ENCODE data around the gene RAVER1. TPM values are rescaled to one million over a fixed set of nuclear protein-coding genes. Genes with fewer than 3 reads are reported as not detected.

Gene RAVER1
- total and polyA plus RNA-seq, 2 of the 13 experiments (the other 11 are each of a cell fraction or from before 2014, with no cell fraction given): 3.6 to 7.9 TPM

GRCh38 chr19:10286803-10287737 lies 46.3 kb downstream of the RAVER1 start, which contains the start of gene ICAM4 (continued):
- TF ChIP-seq DR1 (CRISPR knock-in tag; IDR thresholded peaks at IDR 0.05) (no peak), ZBTB8A (CRISPR knock-in tag; IDR thresholded peaks at IDR 0.05; ENCODE audit: borderline replicate concordance, low read depth) (no peak), ZNF777 (CRISPR knock-in tag; IDR thresholded peaks at IDR 0.05) (peak; percentile 94), ZBTB14 (CRISPR knock-in tag; IDR thresholded peaks at IDR 0.05) (peak; percentile 8; the same call in 1 of the 2 replicates), ZSCAN20 (CRISPR knock-in tag; IDR thresholded peaks at IDR 0.05; ENCODE audit: borderline replicate concordance) (peak; percentile 72; the same call in 1 of the 2 replicates), ARNT2 (CRISPR knock-in tag; IDR thresholded peaks at IDR 0.05; ENCODE audit: low read depth) (peak; percentile 34; the same call in 1 of the 2 replicates), TGIF2 (CRISPR knock-in tag; IDR thresholded peaks at IDR 0.05) (no peak), BRF2 (CRISPR knock-in tag; IDR thresholded peaks at IDR 0.05) (peak; percentile 67), TSC22D2 (CRISPR knock-in tag; IDR thresholded peaks at IDR 0.05; ENCODE audit: borderline replicate concordance) (peak; percentile 58; the same call in 1 of the 2 replicates), LCORL (IDR thresholded peaks at IDR 0.05) (no peak), LCORL (CRISPR knock-in tag; IDR thresholded peaks at IDR 0.05) (0 out of 2 replicates have a peak, but pooled peaks have one; percentile 7), POLR2G (IDR thresholded peaks at IDR 0.05; ENCODE audit: low read depth, low read length) (peak; percentile 72), CBFB (CRISPR knock-in tag; IDR thresholded peaks at IDR 0.05) (no peak), ZBTB7B (CRISPR knock-in tag; IDR thresholded peaks at IDR 0.05) (peak; percentile 21), E2F5 (CRISPR knock-in tag; conservative IDR thresholded peaks at IDR 0.05) (no peak), ZSCAN31 (CRISPR knock-in tag; IDR thresholded peaks at IDR 0.05; ENCODE audit: low read depth) (0 out of 2 replicates have a peak, but pooled peaks have one; percentile 38), PAF1 (CRISPR knock-in tag; IDR thresholded peaks at IDR 0.05) (peak; percentile 51; the same call in 1 of the 2 replicates), LBX2 (CRISPR knock-in tag; IDR thresholded peaks at IDR 0.05; ENCODE audit: borderline replicate concordance) (no peak), SMAD3 (CRISPR knock-in tag; IDR thresholded peaks at IDR 0.05) (no peak)
- TF ChIP-seq, protein P1, sequence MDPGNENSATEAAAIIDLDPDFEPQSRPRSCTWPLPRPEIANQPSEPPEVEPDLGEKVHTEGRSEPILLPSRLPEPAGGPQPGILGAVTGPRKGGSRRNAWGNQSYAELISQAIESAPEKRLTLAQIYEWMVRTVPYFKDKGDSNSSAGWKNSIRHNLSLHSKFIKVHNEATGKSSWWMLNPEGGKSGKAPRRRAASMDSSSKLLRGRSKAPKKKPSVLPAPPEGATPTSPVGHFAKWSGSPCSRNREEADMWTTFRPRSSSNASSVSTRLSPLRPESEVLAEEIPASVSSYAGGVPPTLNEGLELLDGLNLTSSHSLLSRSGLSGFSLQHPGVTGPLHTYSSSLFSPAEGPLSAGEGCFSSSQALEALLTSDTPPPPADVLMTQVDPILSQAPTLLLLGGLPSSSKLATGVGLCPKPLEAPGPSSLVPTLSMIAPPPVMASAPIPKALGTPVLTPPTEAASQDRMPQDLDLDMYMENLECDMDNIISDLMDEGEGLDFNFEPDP (CRISPR knock-in tag; conservative IDR thresholded peaks at IDR 0.05): no peak
- TF ChIP-seq, protein P2, sequence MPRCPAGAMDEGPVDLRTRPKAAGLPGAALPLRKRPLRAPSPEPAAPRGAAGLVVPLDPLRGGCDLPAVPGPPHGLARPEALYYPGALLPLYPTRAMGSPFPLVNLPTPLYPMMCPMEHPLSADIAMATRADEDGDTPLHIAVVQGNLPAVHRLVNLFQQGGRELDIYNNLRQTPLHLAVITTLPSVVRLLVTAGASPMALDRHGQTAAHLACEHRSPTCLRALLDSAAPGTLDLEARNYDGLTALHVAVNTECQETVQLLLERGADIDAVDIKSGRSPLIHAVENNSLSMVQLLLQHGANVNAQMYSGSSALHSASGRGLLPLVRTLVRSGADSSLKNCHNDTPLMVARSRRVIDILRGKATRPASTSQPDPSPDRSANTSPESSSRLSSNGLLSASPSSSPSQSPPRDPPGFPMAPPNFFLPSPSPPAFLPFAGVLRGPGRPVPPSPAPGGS (CRISPR knock-in tag; IDR thresholded peaks at IDR 0.05): 0 out of 2 replicates have a peak, but pooled peaks have one; percentile 14
- TF ChIP-seq, protein P3, sequence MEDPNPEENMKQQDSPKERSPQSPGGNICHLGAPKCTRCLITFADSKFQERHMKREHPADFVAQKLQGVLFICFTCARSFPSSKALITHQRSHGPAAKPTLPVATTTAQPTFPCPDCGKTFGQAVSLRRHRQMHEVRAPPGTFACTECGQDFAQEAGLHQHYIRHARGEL (CRISPR knock-in tag; IDR thresholded peaks at IDR 0.05): no peak

Measured in HepG2 (cell line).